ENCODE results near the gene CHURC1.

CHURC1 gene

GRCh38 chr14:64934338-64934929 lies 20.2 kb downstream of the CHURC1 start:
- Histone ChIP-seq H3K36me3 (replicated peaks) (no peaks in the 10 kb centered on the region), H3K27me3 (replicated peaks) (no peaks in the 10 kb centered on the region), H3K27ac (no peak overlapping the region), H3K4me3 (ENCODE audit: low read depth, low read length) (no peak overlapping the region)
- in situ Hi-C loops (cut with HindIII; ENCODE audit: low pct_ligation_motif_present, low sequenced_read_pairs) = no loop called here
- DNase-seq = no peak
- TF ChIP-seq CTCF (IDR thresholded peaks at IDR 0.05; ENCODE audit: low read depth, low read length, missing control alignments) = no peak

GRCh38 chr14:64935508-64935907 lies 21.3 kb downstream of the CHURC1 start:
- Histone ChIP-seq H3K4me3 (ENCODE audit: low read depth, low read length) (no peak overlapping the region), H3K27me3 (replicated peaks) (no peaks in the 10 kb centered on the region), H3K27ac (no peak overlapping the region), H3K36me3 (replicated peaks) (no peaks in the 10 kb centered on the region)
- in situ Hi-C loops (cut with HindIII; ENCODE audit: low pct_ligation_motif_present, low sequenced_read_pairs) = no loop called here
- no peak for TF ChIP-seq CTCF (IDR thresholded peaks at IDR 0.05; ENCODE audit: low read depth, low read length, missing control alignments)
- DNase-seq = no peak

- no peak overlapping the region for H3K27ac ChIP-seq
- no peak overlapping the region for H3K4me3 ChIP-seq (ENCODE audit: low read depth, low read length)
- in situ Hi-C loops (cut with HindIII; ENCODE audit: low pct_ligation_motif_present, low sequenced_read_pairs) = no loop called here
- no peak for TF ChIP-seq CTCF (IDR thresholded peaks at IDR 0.05; ENCODE audit: low read depth, low read length, missing control alignments)
- no peak for DNase-seq
- H3K36me3 ChIP-seq (replicated peaks) = no peaks in the 10 kb centered on the region
- H3K27me3 ChIP-seq (replicated peaks) = no peaks in the 10 kb centered on the region
Observed at GRCh38 chr14:64937171-64937820, 23.0 kb downstream of the CHURC1 start.

GRCh38 chr14:64937821-64938193 lies 23.6 kb downstream of the CHURC1 start:
- in situ Hi-C loops (cut with HindIII; ENCODE audit: low pct_ligation_motif_present, low sequenced_read_pairs) = no loop called here
- no peak for DNase-seq

GRCh38 chr14:64938972-64939816 lies 24.9 kb downstream of the CHURC1 start:
- in situ Hi-C loops (cut with HindIII; ENCODE audit: low pct_ligation_motif_present, low sequenced_read_pairs) = no loop called here
- TF ChIP-seq CTCF (IDR thresholded peaks at IDR 0.05; ENCODE audit: low read depth, low read length, missing control alignments) = no peak
- DNase-seq = no peak
- Histone ChIP-seq H3K4me3 (ENCODE audit: low read depth, low read length) (no peak overlapping the region), H3K36me3 (replicated peaks) (no peaks in the 10 kb centered on the region), H3K27ac (no peak overlapping the region), H3K27me3 (replicated peaks) (no peaks in the 10 kb centered on the region)

More at GRCh38 chr14:64937821-64938193, 23.6 kb downstream of the CHURC1 start:
- H3K27ac ChIP-seq = no peak overlapping the region
- H3K36me3 ChIP-seq (replicated peaks) = no peaks in the 10 kb centered on the region
- TF ChIP-seq CTCF (IDR thresholded peaks at IDR 0.05; ENCODE audit: low read depth, low read length, missing control alignments) = peak; percentile 41
- no peaks in the 10 kb centered on the region for H3K27me3 ChIP-seq (replicated peaks)
- H3K4me3 ChIP-seq (ENCODE audit: low read depth, low read length) = no peak overlapping the region

Data from brain microvascular endothelial cell (primary cell).